HCT116 (cell line): Measurements from ENCODE around the gene DHX40. TPM values are rescaled to one million over a fixed set of nuclear protein-coding genes. Genes with fewer than 3 reads are reported as not detected.

Experiments used
- ATAC-seq: fragments of 200-7000 bp; cut with Tn5 transposase; 2 replicates; pipeline ENCODE4 v1.9.1; 2020; ENCODE audit warnings: mild to moderate bottlenecking, moderate library complexity
- BruUV-seq: library from RNA; stranded (reverse); fragments of 400-500 nt; replicated peaks from 2 replicates; lab custom pipeline; 2021; lab: Mats Ljungman, UMichigan
- CTCF ChIA-PET: fragments of 300-600 bp; sonication (Branson Sonifier 250); formaldehyde crosslinking; loops from one replicate; lab custom pipeline; 2021; ENCODE audit warnings: antibody characterized with exemption; lab: Charles Lee
- POLR2A ChIA-PET: fragments of 300-600, 350-600 bp; sonication (Branson Sonifier 250); formaldehyde crosslinking; loops from one replicate; lab custom pipeline; 2021; ENCODE audit warnings: antibody characterized with exemption; lab: Charles Lee
- RAD21 ChIA-PET, 2 experiments: fragments of 300-600 bp; sonication (Branson Sonifier 250); formaldehyde crosslinking; loops; one replicate each; lab custom pipeline; 2023; ENCODE audit warnings: low total read pairs in 2 of 2; ENCODE audit not compliant: uncharacterized antibody in 2 of 2, unreplicated experiment in 2 of 2, low non-redundant PET in 1 of 2; lab: Charles Lee
- DNase-seq: peaks from one replicate; pipeline ENCODE4 v3.0.0-alpha.2; 2010; ENCODE audit warnings: low read depth, low spot score
- H2AFZ ChIP-seq: fragments of 200-600 bp; shearing (Covaris generic), sonication (generic); 2 replicates; pipeline ENCODE4 v1.6.1; 2017; ENCODE audit warnings: low read depth, mixed run types, mixed read lengths, antibody characterized with exemption, low read length; ENCODE audit not compliant: poor library complexity, severe bottlenecking
- H3K27ac ChIP-seq: 2 replicates; pipeline ENCODE4 v1.5.1; 2012; ENCODE audit warnings: low read depth, low read length
- H3K27me3 ChIP-seq: fragments of 200-600 bp; sonication (generic); 2 replicates; pipeline ENCODE4 v1.6.1; 2016; ENCODE audit warnings: mixed run types, low read length, mixed read lengths; ENCODE audit not compliant: insufficient read depth
- H3K36me3 ChIP-seq, 2 experiments: fragments of 200-500 bp in 1 of 2; fragments of 200-600 bp in 1 of 2; sonication (Bioruptor generic) in 1 of 2; sonication (generic) in 1 of 2; 2 replicates each; pipeline versions ENCODE4 v1.5.1 to v1.6.1; 2014 to 2016; ENCODE audit warnings: low read length in 2 of 2, inconsistent platforms in 1 of 2, mixed read lengths in 1 of 2, mixed run types in 1 of 2; ENCODE audit not compliant: insufficient read depth in 2 of 2, control insufficient read depth in 1 of 2
- H3K4me1 ChIP-seq, 2 experiments: fragments of 200-600 bp in 1 of 2; sonication (generic) in 1 of 2; 2 replicates each; pipeline versions ENCODE4 v1.5.1 to v1.6.1; 2012 to 2017; ENCODE audit warnings: low read length in 2 of 2, inconsistent platforms in 1 of 2, mild to moderate bottlenecking in 1 of 2, mixed read lengths in 1 of 2, mixed run types in 1 of 2, moderate library complexity in 1 of 2; ENCODE audit not compliant: insufficient read depth in 2 of 2, control insufficient read depth in 1 of 2
- H3K4me2 ChIP-seq: fragments of 200-600 bp; sonication (generic); 2 replicates; pipeline ENCODE4 v1.6.1; 2017; ENCODE audit warnings: mixed run types, low read length, mixed read lengths
- H3K4me3 ChIP-seq, 2 experiments: fragments of 200-600 bp in 1 of 2; sonication (generic) in 1 of 2; replicated peaks in 1 of 2; 2 replicates each; pipeline ENCODE4 v1.5.1; 2011 to 2016; ENCODE audit warnings: low read length in 2 of 2, control low read depth in 1 of 2, low read depth in 1 of 2, mild to moderate bottlenecking in 1 of 2, mixed read lengths in 1 of 2, mixed run types in 1 of 2
- H3K79me2 ChIP-seq: fragments of 200-600 bp; sonication (generic); 2 replicates; pipeline ENCODE4 v1.6.1; 2017; ENCODE audit warnings: mild to moderate bottlenecking, mixed run types, low read length, moderate library complexity, mixed read lengths; ENCODE audit not compliant: insufficient read depth
- H3K9ac ChIP-seq: fragments of 200-600 bp; sonication (generic); 2 replicates; pipeline ENCODE4 v1.6.1; 2016; ENCODE audit warnings: low read length, mixed read lengths
- H3K9me2 ChIP-seq: fragments of 200-600 bp; sonication (generic), shearing (Covaris generic); 2 replicates; pipeline ENCODE4 v1.6.1; 2017; ENCODE audit warnings: mixed run types, mild to moderate bottlenecking, moderate library complexity; ENCODE audit not compliant: insufficient read depth
- H3K9me3 ChIP-seq, 2 experiments: fragments of 200-500 bp in 1 of 2; fragments of 200-600 bp in 1 of 2; sonication (Bioruptor generic) in 1 of 2; sonication (generic) in 1 of 2; 2 replicates each; pipeline ENCODE4 v1.6.1; 2014 to 2017; ENCODE audit warnings: low read length in 2 of 2, mixed read lengths in 2 of 2, inconsistent platforms in 1 of 2, low read depth in 1 of 2, mild to moderate bottlenecking in 1 of 2, mixed run types in 1 of 2, moderate library complexity in 1 of 2; ENCODE audit not compliant: control insufficient read depth in 1 of 2, insufficient read depth in 1 of 2
- H4K20me1 ChIP-seq: fragments of 200-600 bp; sonication (generic), shearing (Covaris generic); 2 replicates; pipeline ENCODE4 v1.6.1; 2017; ENCODE audit warnings: mixed run types, mild to moderate bottlenecking, moderate library complexity; ENCODE audit not compliant: insufficient read depth
- ATF3 ChIP-seq: IDR thresholded peaks from 2 replicates; pipeline ENCODE4 v1.6.1; 2012
- CBX3 ChIP-seq: IDR thresholded peaks from 2 replicates; pipeline ENCODE4 v1.6.1; 2012; ENCODE audit warnings: low read depth
- EZH2 ChIP-seq: fragments of 200-600 bp; sonication (generic); IDR thresholded peaks from 2 replicates; pipeline ENCODE4 v1.6.1; 2017; ENCODE audit warnings: antibody characterized with exemption, mixed run types
- EZH2phosphoT487 ChIP-seq: fragments of 200-600 bp; IDR thresholded peaks from 2 replicates; pipeline ENCODE4 v1.6.1; 2018; ENCODE audit warnings: antibody characterized with exemption, borderline replicate concordance
- FOSL1 ChIP-seq: IDR thresholded peaks from 2 replicates; pipeline ENCODE4 v1.6.1; 2012; ENCODE audit warnings: low read depth
- POLR2A ChIP-seq: IDR thresholded peaks from 2 replicates; pipeline ENCODE4 v1.7.0; 2011; ENCODE audit warnings: borderline replicate concordance; ENCODE audit not compliant: insufficient read depth, insufficient read length; ENCODE audit errors: extremely low read depth
- POLR2AphosphoS5 ChIP-seq: IDR thresholded peaks from 2 replicates; pipeline ENCODE4 v1.6.1; 2011; ENCODE audit warnings: mild to moderate bottlenecking, low read depth, low read length, moderate library complexity
- RAD21 ChIP-seq: IDR thresholded peaks from 2 replicates; pipeline ENCODE4 v1.6.1; 2012; ENCODE audit warnings: low read depth, mild to moderate bottlenecking
- REST ChIP-seq: IDR thresholded peaks from 2 replicates; pipeline ENCODE4 v1.6.1; 2012; ENCODE audit warnings: low read depth
- SP1 ChIP-seq: IDR thresholded peaks from 2 replicates; pipeline ENCODE4 v1.6.1; 2012; ENCODE audit warnings: low read depth
- TCF7L2 ChIP-seq: IDR thresholded peaks from 2 replicates; pipeline ENCODE4 v1.7.0; 2011; ENCODE audit warnings: borderline replicate concordance, inconsistent platforms; ENCODE audit not compliant: insufficient read depth, insufficient read length; ENCODE audit errors: extremely low read depth
- YY1 ChIP-seq: IDR thresholded peaks from 2 replicates; pipeline ENCODE4 v1.6.1; 2011; ENCODE audit warnings: low read length, low read depth, moderate library complexity, mild to moderate bottlenecking; ENCODE audit not compliant: insufficient replicate concordance; ENCODE audit errors: extremely low read depth
- ZFX ChIP-seq: fragments of 450-650 bp; IDR thresholded peaks from 2 replicates; pipeline ENCODE4 v1.6.1; 2017
- ZNF274 ChIP-seq: fragments of 200-500 bp; sonication (Bioruptor generic); IDR thresholded peaks from 2 replicates; pipeline ENCODE4 v1.6.1; 2014; ENCODE audit warnings: mild to moderate bottlenecking, low read depth, low read length, inconsistent platforms
- intact Hi-C: fragments of 100-400 bp; cut with micrococcal nuclease; formaldehyde crosslinking; loops from 2 replicates; pipeline ENCODE4 v1.10.0; 2022
- total RNA-seq: library from RNA; stranded (reverse); gene quantifications from one replicate; pipeline ENCODE4 v1.2.1, GENCODE V29; 2021; ENCODE audit not compliant: unreplicated experiment
- TF ChIP-seq, protein P1 (sequence below): IDR thresholded peaks from 2 replicates; pipeline ENCODE4 v1.6.1; 2011; ENCODE audit warnings: mild to moderate bottlenecking, low read length, moderate library complexity; ENCODE audit not compliant: insufficient replicate concordance; ENCODE audit errors: extremely low read depth

The DHX40 gene
- total RNA-seq, 1 experiment from 2014 or later, result 58.7 TPM

GRCh38 chr17:59631276-59631675, 65.9 kb downstream of the DHX40 start:
- intact Hi-C loops, result no loop called here
- no peak overlapping the region for H3K4me3 ChIP-seq
- no TSS peak for BruUV-seq
- H3K36me3 ChIP-seq, result peaks cover 0 to 13% of the 10 kb centered on the region in 2 experiments; a peak in 1 of 4 replicates
- peaks cover 0 to 5% of the 10 kb centered on the region in 2 experiments; a peak in 1 of 4 replicates for H3K4me1 ChIP-seq
- ChIA-PET POLR2A (interaction anchor here (3.2 kb wide), 1 partner anchor 12 kb away, joined by 9 read pairs; the partner anchor contains the start of gene CLTC), RAD21 (no interaction called here), CTCF (no interaction called here)
- H3K9me3 ChIP-seq, result no peaks in the 10 kb centered on the region
- H3K4me2 ChIP-seq, result no peak overlapping the region
- H2AFZ ChIP-seq, result no peak overlapping the region
- no peak overlapping the region for H3K9ac ChIP-seq
- DNase-seq (no peak), ATAC-seq (no peak)
- no peaks in the 10 kb centered on the region for H3K27me3 ChIP-seq
- peaks cover 68% of the 10 kb centered on the region for H4K20me1 ChIP-seq
- peaks cover 100% of the 10 kb centered on the region for H3K79me2 ChIP-seq
- no peaks in the 10 kb centered on the region for H3K9me2 ChIP-seq
- H3K27ac ChIP-seq, result no peak overlapping the region
- no peak for TF ChIP-seq YY1
- TF ChIP-seq EZH2, result no peak
- TF ChIP-seq CBX3, result no peak

- ATAC-seq, result no peak
- Histone ChIP-seq H2AFZ (no peak overlapping the region), H3K27me3 (no peaks in the 10 kb centered on the region), H3K9me2 (no peaks in the 10 kb centered on the region), H3K4me1 (peaks cover 3 to 8% of the 10 kb centered on the region in 2 experiments; a peak in 1 of 4 replicates), H3K4me2 (no peak overlapping the region), H4K20me1 (peaks cover 57% of the 10 kb centered on the region), H3K36me3 (peaks cover 0 to 13% of the 10 kb centered on the region in 2 experiments; a peak in 1 of 4 replicates), H3K9me3 (no peaks in the 10 kb centered on the region), H3K27ac (no peak overlapping the region), H3K79me2 (peaks cover 98% of the 10 kb centered on the region), H3K9ac (no peak overlapping the region), H3K4me3 (no peak overlapping the region)
- TF ChIP-seq POLR2AphosphoS5 (no peak), SP1 (no peak), ZFX (no peak), POLR2A (no peak), ZNF274 (no peak), RAD21 (no peak), ATF3 (no peak), REST (no peak), EZH2phosphoT487 (no peak), TCF7L2 (no peak), FOSL1 (no peak), YY1 (no peak)
- TF ChIP-seq, protein P1, sequence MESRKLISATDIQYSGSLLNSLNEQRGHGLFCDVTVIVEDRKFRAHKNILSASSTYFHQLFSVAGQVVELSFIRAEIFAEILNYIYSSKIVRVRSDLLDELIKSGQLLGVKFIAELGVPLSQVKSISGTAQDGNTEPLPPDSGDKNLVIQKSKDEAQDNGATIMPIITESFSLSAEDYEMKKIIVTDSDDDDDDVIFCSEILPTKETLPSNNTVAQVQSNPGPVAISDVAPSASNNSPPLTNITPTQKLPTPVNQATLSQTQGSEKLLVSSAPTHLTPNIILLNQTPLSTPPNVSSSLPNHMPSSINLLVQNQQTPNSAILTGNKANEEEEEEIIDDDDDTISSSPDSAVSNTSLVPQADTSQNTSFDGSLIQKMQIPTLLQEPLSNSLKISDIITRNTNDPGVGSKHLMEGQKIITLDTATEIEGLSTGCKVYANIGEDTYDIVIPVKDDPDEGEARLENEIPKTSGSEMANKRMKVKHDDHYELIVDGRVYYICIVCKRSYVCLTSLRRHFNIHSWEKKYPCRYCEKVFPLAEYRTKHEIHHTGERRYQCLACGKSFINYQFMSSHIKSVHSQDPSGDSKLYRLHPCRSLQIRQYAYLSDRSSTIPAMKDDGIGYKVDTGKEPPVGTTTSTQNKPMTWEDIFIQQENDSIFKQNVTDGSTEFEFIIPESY, result no peak
- RAD21 ChIA-PET, result no interaction called here
- POLR2A ChIA-PET, result interaction anchor here (3.2 kb wide), 1 partner anchor 13 kb away, joined by 9 read pairs; the partner anchor contains the start of gene CLTC
- BruUV-seq, result no TSS peak
- CTCF ChIA-PET, result no interaction called here
- DNase-seq, result no peak
- intact Hi-C loops, result no loop called here
Measured at GRCh38 chr17:59632398-59632797, 67.0 kb downstream of the DHX40 start.
